GM19240 (cell line): ENCODE data around the gene HAUS6.
A peak's percentile ranks its signal among the peaks of the same experiment; 100 is the strongest.
"Not testable (repeated sequence)": the region's sequence is repeated elsewhere in the genome, so short reads cannot be mapped to it uniquely, and the experiment has no call there.

Experiments
- DNase-seq: peaks from one replicate; pipeline ENCODE4 v3.0.0; 2011; ENCODE audit warnings: low spot score; ENCODE audit not compliant: insufficient read length

The HAUS6 gene

DNA sequence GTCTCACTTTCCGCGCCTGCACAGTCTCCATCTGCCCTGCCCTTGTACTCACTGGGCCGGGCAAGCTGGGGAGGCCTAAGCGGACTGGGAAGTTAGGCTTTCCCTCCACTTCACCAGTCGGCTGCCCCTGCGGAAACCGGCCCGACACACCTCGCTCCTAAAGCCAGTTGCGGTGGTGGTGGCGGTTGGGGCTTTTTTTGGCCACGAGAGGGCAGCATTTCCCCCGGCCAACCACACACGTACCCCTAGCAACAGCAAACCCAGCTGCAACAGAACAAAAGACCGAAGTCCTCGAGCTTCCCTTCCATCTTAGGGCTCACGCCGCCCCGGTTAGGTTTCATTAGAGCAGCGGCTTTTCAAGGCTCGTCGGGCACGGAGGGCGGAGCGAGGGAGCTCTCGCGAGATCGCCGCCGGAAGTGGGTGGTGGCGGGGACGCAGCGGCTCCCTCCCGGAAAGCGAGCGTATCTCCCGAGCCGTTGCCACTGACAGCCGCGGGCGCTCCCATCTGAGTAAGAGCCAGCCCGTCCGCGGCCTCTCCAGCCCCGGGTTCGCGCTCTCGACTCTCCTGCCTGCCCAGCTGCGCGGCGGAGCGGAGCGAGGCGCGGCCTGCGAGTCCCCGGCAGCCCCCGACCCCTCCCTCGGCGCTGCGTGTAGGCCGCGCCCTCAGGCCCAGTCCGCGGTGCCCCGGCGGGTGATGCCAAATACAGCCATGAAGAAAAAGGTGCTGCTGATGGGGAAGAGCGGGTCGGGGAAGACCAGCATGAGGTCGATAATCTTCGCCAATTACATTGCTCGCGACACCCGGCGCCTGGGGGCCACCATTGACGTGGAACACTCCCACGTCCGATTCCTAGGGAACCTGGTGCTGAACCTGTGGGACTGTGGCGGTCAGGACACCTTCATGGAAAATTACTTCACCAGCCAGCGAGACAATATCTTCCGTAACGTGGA, 53.5 kb downstream of the HAUS6 start, which contains the start of gene RRAGA:
Gene RRAGA (plus strand): TSS at position 462 of the 951 bp plus-strand sequence. CDS start 233 bp downstream, at position 695.
- DNase-seq: peak; percentile 81

DNA sequence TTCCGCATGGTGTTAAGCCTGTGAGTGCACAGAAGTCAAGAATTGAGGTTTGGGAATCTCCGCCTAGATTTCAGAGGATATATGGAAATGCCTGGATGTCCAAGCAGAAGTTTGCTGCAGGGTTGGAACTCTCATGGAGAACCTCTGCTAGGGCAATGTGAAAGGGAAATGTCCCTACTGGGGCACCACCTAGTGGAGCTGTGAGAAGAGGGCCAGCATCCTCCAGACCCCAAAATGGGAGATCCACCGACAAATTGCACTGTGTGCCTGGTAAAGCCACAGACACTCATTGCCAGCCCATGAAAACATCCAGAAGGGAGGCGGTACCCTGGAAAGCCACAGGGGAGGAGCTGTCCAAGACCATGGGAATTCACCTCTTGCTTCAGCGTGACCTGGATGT, 66.1 kb downstream of the HAUS6 start:
- no peak for DNase-seq

DNA sequence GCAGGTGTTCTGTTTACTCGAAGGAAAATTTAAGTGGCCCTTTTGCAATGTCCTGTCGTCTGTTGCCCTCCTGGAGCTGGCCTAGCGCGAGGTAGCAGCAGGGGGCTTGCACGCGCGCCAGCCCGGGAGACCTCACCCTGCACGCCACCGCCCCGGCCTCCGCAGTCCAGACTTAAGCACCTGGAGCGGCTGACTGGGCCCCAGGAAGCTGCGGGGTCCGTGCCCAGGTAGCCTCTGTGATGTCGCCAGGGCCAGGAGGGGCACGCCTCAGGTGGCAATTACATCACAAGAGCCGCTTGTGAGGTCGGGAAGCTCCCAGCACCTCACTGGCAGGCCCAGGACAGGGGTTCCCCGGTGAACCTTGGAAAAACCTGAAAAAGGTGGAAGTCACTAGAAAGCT, 69.7 kb downstream of the HAUS6 start, which contains the start of gene SAXO1:
Gene SAXO1 (minus strand): TSS at position 195 of the 400 bp plus-strand sequence. CDS start 301 bp downstream, outside the sequence.
- DNase-seq: no peak

DNA sequence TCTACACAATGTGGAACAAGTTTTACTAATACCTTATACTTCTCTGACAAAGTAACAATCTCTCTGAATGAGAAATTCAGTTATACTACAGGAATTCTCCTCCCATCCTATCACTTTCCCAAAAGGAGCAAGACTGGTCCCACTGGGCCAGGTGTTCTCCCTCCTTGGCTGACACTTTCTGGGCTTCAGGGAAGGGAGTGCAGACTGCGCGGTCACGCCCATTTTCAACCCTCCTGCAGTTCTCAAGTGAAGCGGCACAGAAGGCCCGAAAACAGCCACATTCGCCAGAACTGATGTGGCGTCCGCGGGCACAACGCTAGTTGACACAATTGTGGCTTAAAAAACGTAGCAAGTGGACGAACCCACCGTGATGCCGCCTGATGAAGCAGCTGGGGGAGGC, 70.3 kb downstream of the HAUS6 start:
- no peak for DNase-seq

DNA sequence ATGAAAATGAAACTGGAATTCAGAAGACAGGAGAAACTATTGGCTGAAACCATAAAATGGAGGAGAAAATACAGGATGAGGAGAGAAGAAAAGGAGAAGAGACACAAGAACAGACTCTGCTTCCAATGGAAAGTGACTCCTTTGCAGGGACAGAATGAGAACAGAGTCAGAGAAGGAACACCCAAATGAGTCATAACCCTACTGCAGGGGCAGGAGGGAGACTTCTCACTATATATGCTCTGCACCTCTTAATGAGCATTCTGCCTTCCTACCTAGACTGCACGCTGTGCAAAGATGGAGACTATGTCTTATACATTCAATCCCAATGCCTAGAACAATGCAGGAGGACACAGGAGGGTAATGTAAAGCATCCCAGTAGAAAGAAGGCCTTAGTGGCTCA, 71.8 kb downstream of the HAUS6 start:
- DNase-seq: no peak

DNA sequence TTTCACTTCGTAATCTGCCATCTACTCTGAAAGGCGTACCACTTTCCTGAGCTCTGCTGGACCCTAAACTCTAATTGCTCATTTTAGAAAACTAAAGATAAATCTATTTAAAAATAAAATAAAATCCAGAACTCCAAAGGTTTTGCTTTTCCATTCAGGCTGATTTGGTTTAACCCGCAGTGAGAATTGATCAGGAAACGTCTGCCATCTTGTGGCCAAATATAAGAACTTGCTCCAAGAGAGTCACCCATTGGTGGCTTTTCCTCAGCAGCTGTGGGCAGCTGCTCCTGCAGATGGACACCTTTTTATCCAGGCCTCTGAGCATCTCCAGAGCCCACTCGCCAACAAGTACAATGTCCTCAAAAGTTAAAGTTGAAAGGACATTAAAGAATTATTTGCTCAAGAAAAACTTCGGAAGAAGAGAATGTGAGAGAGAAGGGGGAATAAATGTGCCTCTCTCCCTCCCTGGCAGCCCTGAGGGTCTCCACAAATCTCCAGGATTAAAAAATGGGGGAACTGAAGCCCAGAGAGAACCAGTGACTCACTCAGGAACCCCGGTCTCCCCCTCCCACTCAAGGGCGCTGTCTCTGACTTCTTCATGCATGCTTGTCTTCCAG, 73.8 kb downstream of the HAUS6 start:
- DNase-seq: peak; percentile 69

DNA sequence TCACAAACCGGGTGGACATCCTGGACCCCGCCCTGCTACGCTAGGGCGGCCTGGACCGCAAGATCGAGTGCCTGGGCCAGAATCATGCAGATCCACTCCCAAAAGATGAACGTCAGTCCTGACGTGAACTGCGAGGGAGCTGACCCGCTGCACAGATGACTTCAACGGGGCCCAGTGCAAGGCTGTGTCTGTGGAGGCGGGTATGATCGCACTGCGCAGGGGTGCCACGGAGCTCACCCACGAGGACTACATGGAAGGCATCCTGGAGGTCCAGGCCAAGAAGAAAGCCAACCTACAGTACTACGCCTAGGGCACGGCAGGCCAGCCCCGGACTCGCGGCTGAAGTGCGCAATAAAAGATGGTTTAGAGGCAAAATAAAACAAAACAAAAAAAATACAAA, 74.9 kb downstream of the HAUS6 start:
- DNase-seq: no peak

DNA sequence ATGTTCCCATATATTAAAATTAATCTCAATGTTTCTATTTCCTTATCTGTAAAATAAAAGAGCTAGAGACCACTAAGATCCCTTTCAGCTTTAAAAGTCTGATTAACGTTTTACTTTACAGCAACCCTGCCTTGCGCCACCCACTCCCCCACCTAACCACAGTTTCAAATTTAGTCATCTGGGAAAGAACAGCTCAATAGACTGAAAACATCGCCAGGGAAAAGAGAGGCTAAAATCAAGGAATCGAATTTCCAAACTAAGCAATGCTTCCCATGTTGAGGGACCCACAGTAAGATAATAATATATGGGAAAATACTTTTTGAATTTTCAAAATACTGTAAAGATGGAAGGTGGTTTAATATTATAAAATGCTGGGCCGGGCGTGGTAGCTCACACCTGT, 76.3 kb downstream of the HAUS6 start:
- no peak for DNase-seq

DNA sequence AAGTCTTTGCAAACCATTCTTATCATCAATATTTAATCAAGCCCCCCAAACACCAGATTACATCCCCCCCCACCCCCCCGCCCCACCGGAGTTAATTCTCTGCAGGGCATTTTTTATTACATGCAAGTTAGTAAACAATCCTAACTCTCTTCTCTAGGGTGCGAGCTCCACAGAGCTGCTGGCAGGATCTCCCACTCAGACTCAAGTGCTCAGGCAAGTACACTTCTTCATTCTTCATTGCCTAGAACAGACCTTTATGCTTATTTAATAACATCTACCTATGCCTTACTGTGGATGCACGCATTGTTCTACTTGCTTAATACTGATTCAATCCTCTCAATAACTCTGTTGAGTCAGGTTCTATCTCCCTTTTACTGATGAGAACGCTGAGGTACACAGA, 79.6 kb downstream of the HAUS6 start:
- no peak for DNase-seq

DNA sequence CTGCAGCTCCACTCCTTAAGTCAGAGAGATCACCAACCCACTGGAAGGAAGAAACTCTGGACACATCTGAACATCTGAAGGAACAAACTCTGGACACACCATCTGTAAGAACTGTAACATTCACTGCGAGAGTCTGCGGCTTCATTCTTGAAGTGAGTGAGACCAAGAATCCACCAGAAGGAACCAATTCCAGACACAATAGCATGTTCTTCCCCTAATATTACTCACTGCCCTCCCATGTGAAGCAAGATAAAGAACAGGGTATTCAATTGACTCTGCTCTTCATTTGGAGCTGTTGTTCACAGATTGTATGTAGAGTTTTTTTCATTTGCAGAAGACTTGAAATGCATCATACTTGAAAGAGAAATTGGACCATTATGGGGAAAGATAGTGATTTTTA, 80.5 kb downstream of the HAUS6 start:
- no peak for DNase-seq

DNA sequence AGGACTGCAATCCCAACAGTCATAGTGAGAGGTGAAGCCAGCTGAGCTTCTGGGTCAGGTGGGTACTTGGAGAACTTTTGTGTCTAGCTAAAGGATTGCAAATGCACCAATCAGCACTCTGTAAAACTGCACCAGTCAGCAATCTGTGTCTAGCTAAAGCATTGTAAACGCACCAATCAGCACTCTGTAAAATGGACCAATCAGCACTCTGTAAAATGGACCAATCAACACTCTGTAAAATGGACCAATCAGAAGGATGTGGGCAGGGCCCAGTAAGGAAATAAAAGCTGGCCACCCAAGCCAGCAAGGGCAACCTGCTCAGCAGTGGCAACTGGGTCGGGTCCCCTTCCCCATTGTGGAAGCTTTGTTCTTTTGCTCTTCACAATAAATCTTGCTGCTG, 81.1 kb downstream of the HAUS6 start:
- not testable (repeated sequence) for DNase-seq

DNA sequence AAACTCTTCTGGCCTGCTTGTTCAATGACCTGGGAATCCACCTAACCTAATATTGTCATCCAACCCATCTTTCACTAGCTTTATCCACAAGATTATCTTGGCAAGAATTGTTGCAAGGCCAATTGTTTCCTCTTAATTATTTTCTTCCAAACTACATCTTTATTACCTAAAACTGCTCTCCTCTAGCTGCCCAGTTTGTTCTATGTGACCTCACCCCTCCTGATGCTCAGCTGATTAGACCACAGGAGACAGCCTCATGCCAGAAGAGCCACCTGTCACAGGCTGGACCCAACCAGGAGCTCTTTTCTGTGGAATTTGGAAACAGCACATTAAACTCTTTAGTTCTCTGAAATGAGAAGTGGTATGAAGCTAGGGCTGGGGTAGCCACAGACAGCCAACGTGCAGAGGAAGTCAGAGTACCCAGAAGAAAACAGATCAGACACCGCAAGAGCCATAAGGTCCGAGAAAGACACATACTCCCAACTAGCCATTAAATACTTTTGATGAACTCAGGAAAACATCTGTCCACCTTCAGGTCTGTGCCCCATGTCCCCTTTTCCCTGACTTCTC, 81.7 kb downstream of the HAUS6 start:
- DNase-seq: no peak

DNA sequence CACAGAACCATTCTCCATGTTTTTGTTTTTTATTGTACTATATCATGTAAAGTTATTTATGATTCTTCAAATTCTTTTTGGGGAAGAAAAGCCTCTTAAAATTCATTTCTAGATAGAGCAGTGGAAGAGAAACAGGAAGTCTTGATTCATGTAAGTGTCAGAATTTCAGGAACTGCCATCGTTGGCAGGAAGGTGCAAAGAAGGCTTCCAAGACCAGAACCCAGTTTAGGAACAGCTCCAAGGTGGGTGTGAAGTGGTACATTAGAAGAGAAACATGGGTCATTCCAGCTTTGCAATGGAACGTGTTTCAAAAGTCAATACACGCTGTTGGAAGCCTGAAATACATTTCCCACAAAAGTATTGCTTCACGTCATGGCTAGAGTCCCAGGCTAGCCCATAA, 84.5 kb downstream of the HAUS6 start:
- no peak for DNase-seq

DNA sequence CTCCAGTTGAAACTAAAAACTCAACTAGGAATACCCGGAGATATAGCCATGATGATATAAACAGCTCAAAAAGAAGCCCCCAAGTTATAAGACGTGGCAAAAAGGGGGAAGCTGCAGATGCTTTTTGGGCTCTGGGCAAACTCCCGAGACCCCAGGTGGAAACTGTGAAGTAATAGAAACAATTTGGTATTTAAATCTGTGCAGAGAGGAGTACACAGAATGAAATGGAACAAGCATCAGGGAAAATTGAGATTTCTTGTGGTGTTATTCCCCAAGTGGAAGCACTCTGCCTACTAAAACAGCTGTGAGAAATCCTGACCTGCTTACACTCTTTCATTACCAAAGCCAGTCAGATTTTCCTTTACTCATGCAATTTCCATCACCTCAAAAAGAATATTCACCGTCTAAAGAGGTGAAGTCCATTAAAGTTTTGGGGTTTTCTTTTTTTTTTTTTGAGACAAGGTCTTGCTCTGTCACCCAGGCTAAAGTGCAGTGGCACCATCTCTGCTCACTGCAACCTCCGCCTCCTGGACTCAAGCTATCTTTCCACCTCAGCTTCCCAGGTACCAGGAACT, 93.2 kb downstream of the HAUS6 start:
- DNase-seq: no peak
